NCI-H1105 (cell line): Measurements from ENCODE around the gene RBM5.

Source experiments
- DNase-seq: peaks from one replicate; lab custom pipeline; 2025; lab: John Stamatoyannopoulos, UW

RBM5 gene

GRCh38 chr3:50138266-50139200, 49.8 kb downstream of the RBM5 start:
- no peak for DNase-seq

GRCh38 chr3:50139308-50139707, 50.6 kb downstream of the RBM5 start:
- DNase-seq, result no peak

- DNase-seq, result no peak
Observed at GRCh38 chr3:50139718-50140423, 51.2 kb downstream of the RBM5 start.

GRCh38 chr3:50140990-50141389, 52.3 kb downstream of the RBM5 start:
- DNase-seq, result no peak

GRCh38 chr3:50146316-50146901, 57.7 kb downstream of the RBM5 start:
- DNase-seq, result no peak

- DNase-seq, result no peak
Observed at GRCh38 chr3:50147016-50147415, 58.3 kb downstream of the RBM5 start.

GRCh38 chr3:50147447-50147846, 58.7 kb downstream of the RBM5 start:
- no peak for DNase-seq

- DNase-seq, result no peak
Observed at GRCh38 chr3:50147861-50148260, 59.1 kb downstream of the RBM5 start.

- no peak for DNase-seq
Observed at GRCh38 chr3:50150404-50150750, 61.7 kb downstream of the RBM5 start.

- no peak for DNase-seq
Observed at GRCh38 chr3:50150863-50151686, 62.4 kb downstream of the RBM5 start.

GRCh38 chr3:50151728-50152127, 63.0 kb downstream of the RBM5 start:
- DNase-seq, result no peak

GRCh38 chr3:50153782-50154475, 65.2 kb downstream of the RBM5 start:
- DNase-seq, result no peak

GRCh38 chr3:50154476-50154839, 65.7 kb downstream of the RBM5 start:
- DNase-seq, result no peak

- no peak for DNase-seq
Observed at GRCh38 chr3:50154840-50155490, 66.2 kb downstream of the RBM5 start, which contains the start of gene SEMA3F. Gene SEMA3F (plus strand): TSS chr3:50155324. CDS start chr3:50159623, 4,299 bp downstream.

GRCh38 chr3:50155491-50155878, 66.8 kb downstream of the RBM5 start:
- DNase-seq, result no peak

GRCh38 chr3:50155891-50156290, 67.2 kb downstream of the RBM5 start:
- no peak for DNase-seq

GRCh38 chr3:50156549-50157493, 68.1 kb downstream of the RBM5 start:
- DNase-seq, result no peak

- DNase-seq, result no peak
Observed at GRCh38 chr3:50157827-50158529, 69.3 kb downstream of the RBM5 start.

GRCh38 chr3:50158530-50159146, 69.9 kb downstream of the RBM5 start:
- DNase-seq, result no peak
